HEK293 (cell line): ENCODE results near the gene PTPRN2.

ENCODE experiments used
- ZNF112 ChIP-seq: fragments of 450-650 bp; formaldehyde crosslinking; IDR thresholded peaks from 2 replicates; pipeline ENCODE4 v1.5.0; 2017; ENCODE audit warnings: missing biosample characterization, missing genetic modification characterization
- ZNF221 ChIP-seq: fragments of 450-650 bp; formaldehyde crosslinking; IDR thresholded peaks from 2 replicates; pipeline ENCODE4 v1.5.1; 2017; ENCODE audit warnings: missing biosample characterization, missing genetic modification characterization, borderline replicate concordance
- ZNF324 ChIP-seq: fragments of 450-650 bp; formaldehyde crosslinking; IDR thresholded peaks from 2 replicates; pipeline ENCODE4 v1.5.1; 2016; ENCODE audit warnings: missing biosample characterization, missing genetic modification characterization
- TF ChIP-seq, protein P1 (sequence below): fragments of 450-650 bp; formaldehyde crosslinking; IDR thresholded peaks from 2 replicates; pipeline ENCODE4 v1.5.1; 2016; ENCODE audit warnings: missing biosample characterization, missing genetic modification characterization

DNA sequence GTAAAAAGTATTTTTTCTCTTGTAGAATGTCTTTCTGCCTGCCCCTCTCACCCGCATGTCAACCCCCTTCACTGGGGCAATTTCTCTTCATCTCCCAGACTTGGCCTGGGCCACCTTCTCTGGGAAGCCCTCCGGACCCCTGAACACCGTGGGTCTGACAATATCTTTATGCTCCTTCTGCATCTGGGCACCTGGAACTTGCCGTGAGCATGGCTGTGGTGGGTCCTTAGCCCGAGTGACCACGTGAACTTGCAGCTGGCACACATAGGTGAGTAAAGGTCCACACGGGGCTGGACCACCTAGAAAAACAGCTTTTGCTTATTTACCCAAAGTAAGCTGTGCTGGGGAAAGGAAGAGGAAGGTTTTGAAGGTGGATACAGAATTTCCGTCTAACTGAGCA lies 650.6 kb downstream of the PTPRN2 start:
- TF ChIP-seq ZNF112 (tag by site-specific recombination) (no peak), ZNF221 (tag by site-specific recombination) (no peak), ZNF324 (tag by site-specific recombination) (no peak)
- TF ChIP-seq, protein P1, sequence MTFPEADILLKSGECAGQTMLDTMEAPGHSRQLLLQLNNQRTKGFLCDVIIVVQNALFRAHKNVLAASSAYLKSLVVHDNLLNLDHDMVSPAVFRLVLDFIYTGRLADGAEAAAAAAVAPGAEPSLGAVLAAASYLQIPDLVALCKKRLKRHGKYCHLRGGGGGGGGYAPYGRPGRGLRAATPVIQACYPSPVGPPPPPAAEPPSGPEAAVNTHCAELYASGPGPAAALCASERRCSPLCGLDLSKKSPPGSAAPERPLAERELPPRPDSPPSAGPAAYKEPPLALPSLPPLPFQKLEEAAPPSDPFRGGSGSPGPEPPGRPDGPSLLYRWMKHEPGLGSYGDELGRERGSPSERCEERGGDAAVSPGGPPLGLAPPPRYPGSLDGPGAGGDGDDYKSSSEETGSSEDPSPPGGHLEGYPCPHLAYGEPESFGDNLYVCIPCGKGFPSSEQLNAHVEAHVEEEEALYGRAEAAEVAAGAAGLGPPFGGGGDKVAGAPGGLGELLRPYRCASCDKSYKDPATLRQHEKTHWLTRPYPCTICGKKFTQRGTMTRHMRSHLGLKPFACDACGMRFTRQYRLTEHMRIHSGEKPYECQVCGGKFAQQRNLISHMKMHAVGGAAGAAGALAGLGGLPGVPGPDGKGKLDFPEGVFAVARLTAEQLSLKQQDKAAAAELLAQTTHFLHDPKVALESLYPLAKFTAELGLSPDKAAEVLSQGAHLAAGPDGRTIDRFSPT (tag by site-specific recombination): no peak
